Activated naive CD4-positive, alpha-beta T cell treated with anti-CD3 and anti-CD28 coated beads, Interleukin-2, amount 10 ng/mL, durations not matched to agents 7 days and 5 days (primary cell): Measurements from ENCODE around the gene ACTA1.

ENCODE experiments used
- CTCF ChIA-PET: fragments of 350-600 bp; sonication (Branson Sonifier 250); formaldehyde crosslinking; loops from one replicate; lab custom pipeline; 2021; ENCODE audit warnings: antibody characterized with exemption; lab: Charles Lee
- DNase-seq: peaks from one replicate; pipeline ENCODE4 v3.0.0-alpha.2; 2020
- H3K27ac Mint-ChIP-seq: one replicate; pipeline ENCODE4 v1.8.0; 2021; ENCODE audit warnings: mild to moderate bottlenecking, moderate library complexity, mixed read lengths
- H3K27me3 Mint-ChIP-seq: one replicate; pipeline ENCODE4 v1.8.0; 2021; ENCODE audit warnings: mild to moderate bottlenecking, mixed read lengths
- H3K36me3 Mint-ChIP-seq: one replicate; pipeline ENCODE4 v1.8.0; 2021; ENCODE audit warnings: mixed read lengths
- H3K4me1 Mint-ChIP-seq: one replicate; pipeline ENCODE4 v1.8.0; 2021; ENCODE audit warnings: mixed read lengths
- H3K4me3 Mint-ChIP-seq: one replicate; pipeline ENCODE4 v1.8.0; 2021; ENCODE audit warnings: mild to moderate bottlenecking, moderate library complexity, mixed read lengths
- H3K9me3 Mint-ChIP-seq: one replicate; pipeline ENCODE4 v1.8.0; 2021; ENCODE audit warnings: mixed read lengths

ACTA1 gene

GRCh38 chr1:229456016-229456415 is 22.1 kb upstream of the ACTA1 start:
- Mint-ChIP-seq H3K27ac (no peak overlapping the region), H3K4me1 (peaks cover 6% of the 10 kb centered on the region), H3K4me3 (no peak overlapping the region), H3K36me3 (peaks cover 34% of the 10 kb centered on the region), H3K9me3 (no peaks in the 10 kb centered on the region), H3K27me3 (no peaks in the 10 kb centered on the region)
- DNase-seq = no peak
- CTCF ChIA-PET = interaction anchor here (1.2 kb wide), 1 partner anchor 707 kb away, joined by 3 read pairs; no protein-coding TSS in a partner anchor

- Mint-ChIP-seq H3K4me3 (no peak overlapping the region), H3K27me3 (no peaks in the 10 kb centered on the region), H3K36me3 (peaks cover 25% of the 10 kb centered on the region), H3K4me1 (peaks cover 6% of the 10 kb centered on the region), H3K9me3 (no peaks in the 10 kb centered on the region), H3K27ac (no peak overlapping the region)
- DNase-seq = no peak
- CTCF ChIA-PET = interaction anchor here (0.7 to 1.8 kb wide), 3 partner anchors 30 to 199 kb away, joined by 3 to 6 read pairs (median 3); no protein-coding TSS in a partner anchor
Observed at GRCh38 chr1:229454056-229454455, 20.2 kb upstream of the ACTA1 start.

- Mint-ChIP-seq H3K4me3 (no peak overlapping the region), H3K4me1 (peaks cover 6% of the 10 kb centered on the region), H3K9me3 (no peaks in the 10 kb centered on the region), H3K36me3 (peaks cover 28% of the 10 kb centered on the region), H3K27me3 (no peaks in the 10 kb centered on the region), H3K27ac (no peak overlapping the region)
- CTCF ChIA-PET = interaction anchor here (0.8 to 1.8 kb wide), 7 partner anchors 12 to 198 kb away, joined by 4 to 6 read pairs (median 4); no protein-coding TSS in a partner anchor
- no peak for DNase-seq
Observed at GRCh38 chr1:229452956-229453801, 19.3 kb upstream of the ACTA1 start.

GRCh38 chr1:229448845-229449244 is 15.0 kb upstream of the ACTA1 start:
- Mint-ChIP-seq H3K36me3 (peaks cover 35% of the 10 kb centered on the region), H3K4me3 (no peak overlapping the region), H3K9me3 (no peaks in the 10 kb centered on the region), H3K27me3 (no peaks in the 10 kb centered on the region), H3K27ac (no peak overlapping the region), H3K4me1 (no peaks in the 10 kb centered on the region)
- no peak for DNase-seq
- CTCF ChIA-PET = no interaction called here

GRCh38 chr1:229448354-229448753 is 14.5 kb upstream of the ACTA1 start:
- Mint-ChIP-seq H3K27me3 (no peaks in the 10 kb centered on the region), H3K4me1 (no peaks in the 10 kb centered on the region), H3K4me3 (no peak overlapping the region), H3K27ac (no peak overlapping the region), H3K9me3 (no peaks in the 10 kb centered on the region), H3K36me3 (peaks cover 36% of the 10 kb centered on the region)
- CTCF ChIA-PET = no interaction called here
- DNase-seq = no peak

- Mint-ChIP-seq H3K9me3 (no peaks in the 10 kb centered on the region), H3K36me3 (peaks cover 36% of the 10 kb centered on the region), H3K27ac (no peak overlapping the region), H3K4me3 (no peak overlapping the region), H3K4me1 (no peaks in the 10 kb centered on the region), H3K27me3 (no peaks in the 10 kb centered on the region)
- no peak for DNase-seq
- CTCF ChIA-PET = no interaction called here
Observed at GRCh38 chr1:229447809-229448252, 13.9 kb upstream of the ACTA1 start.

GRCh38 chr1:229445828-229446227 is 11.9 kb upstream of the ACTA1 start:
- no peak for DNase-seq
- peaks cover 15% of the 10 kb centered on the region for H3K4me1 Mint-ChIP-seq
- CTCF ChIA-PET = interaction anchor here (0.7 kb wide), 1 partner anchor 22 kb away, joined by 3 read pairs; no protein-coding TSS in a partner anchor
- no peaks in the 10 kb centered on the region for H3K27me3 Mint-ChIP-seq
- H3K4me3 Mint-ChIP-seq = no peak overlapping the region
- H3K9me3 Mint-ChIP-seq = no peaks in the 10 kb centered on the region
- no peak overlapping the region for H3K27ac Mint-ChIP-seq
- H3K36me3 Mint-ChIP-seq = peaks cover 41% of the 10 kb centered on the region

- Mint-ChIP-seq H3K4me1 (peaks cover 26% of the 10 kb centered on the region), H3K27me3 (peaks cover 21% of the 10 kb centered on the region), H3K9me3 (no peaks in the 10 kb centered on the region), H3K4me3 (no peak overlapping the region), H3K36me3 (peaks cover 43% of the 10 kb centered on the region), H3K27ac (peak overlapping the region; percentile 79)
- CTCF ChIA-PET = interaction anchor here (0.8 to 1.4 kb wide), 5 partner anchors 11 to 186 kb away, joined by 3 to 7 read pairs (median 3); no protein-coding TSS in a partner anchor
- no peak for DNase-seq
Observed at GRCh38 chr1:229440851-229441537, 7.1 kb upstream of the ACTA1 start.

- H3K9me3 Mint-ChIP-seq = no peaks in the 10 kb centered on the region
- CTCF ChIA-PET = no interaction called here
- H3K27me3 Mint-ChIP-seq = peaks cover 49% of the 10 kb centered on the region
- H3K27ac Mint-ChIP-seq = no peak overlapping the region
- no peak for DNase-seq
- H3K4me1 Mint-ChIP-seq = peaks cover 31% of the 10 kb centered on the region
- no peak overlapping the region for H3K4me3 Mint-ChIP-seq
- H3K36me3 Mint-ChIP-seq = peaks cover 25% of the 10 kb centered on the region
Observed at GRCh38 chr1:229438021-229438420, 4.1 kb upstream of the ACTA1 start.

GRCh38 chr1:229437443-229437842 is 3.5 kb upstream of the ACTA1 start:
- peaks cover 25% of the 10 kb centered on the region for H3K36me3 Mint-ChIP-seq
- peaks cover 35% of the 10 kb centered on the region for H3K4me1 Mint-ChIP-seq
- CTCF ChIA-PET = no interaction called here
- H3K27ac Mint-ChIP-seq = no peak overlapping the region
- no peaks in the 10 kb centered on the region for H3K9me3 Mint-ChIP-seq
- no peak overlapping the region for H3K4me3 Mint-ChIP-seq
- peaks cover 55% of the 10 kb centered on the region for H3K27me3 Mint-ChIP-seq
- DNase-seq = no peak

GRCh38 chr1:229436201-229436600 is 2.3 kb upstream of the ACTA1 start:
- peaks cover 24% of the 10 kb centered on the region for H3K36me3 Mint-ChIP-seq
- CTCF ChIA-PET = interaction anchor here (0.6 to 0.8 kb wide), 2 partner anchors 18 to 178 kb away, joined by 3 read pairs; no protein-coding TSS in a partner anchor
- peaks cover 67% of the 10 kb centered on the region for H3K27me3 Mint-ChIP-seq
- no peak overlapping the region for H3K27ac Mint-ChIP-seq
- H3K4me1 Mint-ChIP-seq = peaks cover 34% of the 10 kb centered on the region
- H3K4me3 Mint-ChIP-seq = no peak overlapping the region
- H3K9me3 Mint-ChIP-seq = no peaks in the 10 kb centered on the region
- DNase-seq = no peak

- Mint-ChIP-seq H3K4me3 (no peak overlapping the region), H3K36me3 (peaks cover 13% of the 10 kb centered on the region), H3K27ac (no peak overlapping the region), H3K27me3 (peaks cover 81% of the 10 kb centered on the region), H3K9me3 (no peaks in the 10 kb centered on the region), H3K4me1 (peaks cover 30% of the 10 kb centered on the region)
- CTCF ChIA-PET = no interaction called here
- DNase-seq = no peak
Observed at GRCh38 chr1:229434641-229435051, 752 bp upstream of the ACTA1 start.

- Mint-ChIP-seq H3K27me3 (peaks cover 87% of the 10 kb centered on the region), H3K36me3 (peaks cover 7% of the 10 kb centered on the region), H3K27ac (no peak overlapping the region), H3K4me3 (no peak overlapping the region), H3K4me1 (peaks cover 28% of the 10 kb centered on the region), H3K9me3 (no peaks in the 10 kb centered on the region)
- CTCF ChIA-PET = no interaction called here
- DNase-seq = no peak
Observed at GRCh38 chr1:229433364-229434004, 410 bp downstream of the ACTA1 start.

GRCh38 chr1:229432905-229433304 is 989 bp downstream of the ACTA1 start:
- H3K4me1 Mint-ChIP-seq = peaks cover 25% of the 10 kb centered on the region
- H3K27ac Mint-ChIP-seq = no peak overlapping the region
- H3K27me3 Mint-ChIP-seq = peaks cover 91% of the 10 kb centered on the region
- H3K4me3 Mint-ChIP-seq = no peak overlapping the region
- DNase-seq = no peak
- peaks cover 4% of the 10 kb centered on the region for H3K36me3 Mint-ChIP-seq
- H3K9me3 Mint-ChIP-seq = no peaks in the 10 kb centered on the region
- CTCF ChIA-PET = no interaction called here
